ENCODE measurements around the gene OR1D5. TPM values are rescaled to one million over a fixed set of nuclear protein-coding genes. Genes with fewer than 3 reads are reported as not detected.

The OR1D5 gene
- total and polyA plus RNA-seq, 4 donors, result not detected

DNA sequence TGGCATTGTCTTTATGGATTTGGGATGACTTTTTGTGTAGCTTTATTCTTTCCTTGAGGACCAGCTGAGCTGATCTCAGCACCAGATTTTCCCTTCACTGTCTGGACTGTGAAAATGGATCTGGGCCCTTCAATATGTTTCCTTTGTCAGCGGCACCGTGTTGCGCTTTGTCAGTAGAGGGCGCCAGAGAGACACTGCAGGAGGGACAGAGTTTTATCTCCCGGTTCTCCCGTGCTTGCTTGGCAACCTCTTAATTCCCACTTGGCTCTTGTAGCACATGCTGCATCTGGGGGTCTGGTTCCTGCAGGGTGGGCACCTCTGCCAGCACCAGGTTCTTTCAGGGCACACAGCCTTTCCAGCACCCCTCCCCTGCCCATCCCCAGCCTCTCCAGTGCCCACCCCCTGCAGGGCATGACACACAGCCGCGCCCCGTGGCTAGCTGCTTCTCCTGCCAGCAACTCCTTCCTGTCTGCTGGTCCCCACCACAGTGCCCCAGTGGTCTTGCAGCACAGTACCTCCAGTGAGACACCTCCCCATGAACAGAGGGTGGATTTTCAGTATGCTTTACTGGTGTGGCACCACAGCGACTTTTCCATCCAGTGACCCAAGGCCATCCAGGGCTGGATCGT is 19.6 kb downstream of the OR1D5 start:
- H3K9ac ChIP-seq (ENCODE audit: low read depth in 1 of 2, low read length in 2 of 2), result no peak overlapping the region

DNA sequence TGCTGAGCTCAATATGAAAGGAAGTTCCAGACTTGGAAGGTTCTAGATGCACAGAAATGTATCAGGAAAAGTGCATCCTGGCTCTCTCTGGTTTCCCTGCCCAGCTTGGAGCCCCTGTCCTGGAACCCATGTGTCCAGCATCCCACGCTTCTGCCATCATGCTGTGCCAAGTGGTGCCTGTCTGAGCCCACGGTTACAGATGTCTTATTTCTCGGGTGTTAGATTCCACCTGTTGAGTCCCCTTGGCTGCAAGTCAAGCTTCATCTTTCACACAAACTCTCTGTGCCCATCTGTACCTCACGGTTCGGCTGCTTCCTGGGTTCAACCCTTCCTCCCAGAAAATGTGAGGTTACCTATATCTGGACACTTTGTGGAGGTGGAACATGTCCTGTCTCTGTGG is 22.5 kb downstream of the OR1D5 start:
- Histone ChIP-seq H3K9ac (ENCODE audit: low read depth in 1 of 2, low read length in 2 of 2) (no peak overlapping the region), H3K27me3 (ENCODE audit: control insufficient read depth in 4 of 4, insufficient read depth in 4 of 4, low read length in 3 of 4) (peaks cover 0 to 6% (median 0%) of the 10 kb centered on the region in 4 donors), H3K9me3 (ENCODE audit: control insufficient read depth in 4 of 4, low read length in 3 of 4) (peaks cover 0 to 9% (median 5%) of the 10 kb centered on the region in 4 donors), H3K27ac (ENCODE audit: low read depth in 1 of 2, low read length in 2 of 2) (no peak overlapping the region), H3K4me3 (ENCODE audit: low read depth in 1 of 3, low read length in 3 of 3) (no peak overlapping the region), H3K36me3 (ENCODE audit: control insufficient read depth in 4 of 4, insufficient read depth in 3 of 4, low read depth in 1 of 4, low read length in 3 of 4) (no peaks in the 10 kb centered on the region), H3K4me1 (ENCODE audit: control insufficient read depth in 4 of 4, insufficient read depth in 4 of 4, low read length in 3 of 4) (no peaks in the 10 kb centered on the region)
- 87% methylated on average over 5 of the region's 5 CpGs for WGBS
- TF ChIP-seq RAD21 (IDR thresholded peaks at IDR 0.05) (no peak), HNF4G (IDR thresholded peaks at IDR 0.05) (no peak), YY1 (IDR thresholded peaks at IDR 0.05) (no peak), FOXA2 (IDR thresholded peaks at IDR 0.05) (no peak), TAF1 (conservative IDR thresholded peaks at IDR 0.05) (no peak), EGR1 (IDR thresholded peaks at IDR 0.05; ENCODE audit: low read depth in 2 of 2) (no peak), SP1 (IDR thresholded peaks at IDR 0.05) (no peak), RXRA (IDR thresholded peaks at IDR 0.05) (no peak), JUND (IDR thresholded peaks at IDR 0.05) (no peak), GABPA (IDR thresholded peaks at IDR 0.05 in 1 of 2, conservative IDR thresholded peaks at IDR 0.05 in 1 of 2) (no peak), NR2F2 (IDR thresholded peaks at IDR 0.05) (no peak), HNF4A (conservative IDR thresholded peaks at IDR 0.05) (no peak)
- TF ChIP-seq, protein P1, sequence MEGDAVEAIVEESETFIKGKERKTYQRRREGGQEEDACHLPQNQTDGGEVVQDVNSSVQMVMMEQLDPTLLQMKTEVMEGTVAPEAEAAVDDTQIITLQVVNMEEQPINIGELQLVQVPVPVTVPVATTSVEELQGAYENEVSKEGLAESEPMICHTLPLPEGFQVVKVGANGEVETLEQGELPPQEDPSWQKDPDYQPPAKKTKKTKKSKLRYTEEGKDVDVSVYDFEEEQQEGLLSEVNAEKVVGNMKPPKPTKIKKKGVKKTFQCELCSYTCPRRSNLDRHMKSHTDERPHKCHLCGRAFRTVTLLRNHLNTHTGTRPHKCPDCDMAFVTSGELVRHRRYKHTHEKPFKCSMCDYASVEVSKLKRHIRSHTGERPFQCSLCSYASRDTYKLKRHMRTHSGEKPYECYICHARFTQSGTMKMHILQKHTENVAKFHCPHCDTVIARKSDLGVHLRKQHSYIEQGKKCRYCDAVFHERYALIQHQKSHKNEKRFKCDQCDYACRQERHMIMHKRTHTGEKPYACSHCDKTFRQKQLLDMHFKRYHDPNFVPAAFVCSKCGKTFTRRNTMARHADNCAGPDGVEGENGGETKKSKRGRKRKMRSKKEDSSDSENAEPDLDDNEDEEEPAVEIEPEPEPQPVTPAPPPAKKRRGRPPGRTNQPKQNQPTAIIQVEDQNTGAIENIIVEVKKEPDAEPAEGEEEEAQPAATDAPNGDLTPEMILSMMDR (IDR thresholded peaks at IDR 0.05; ENCODE audit: low read depth, low read length, missing input control), result no peak
- TF ChIP-seq, protein P2, sequence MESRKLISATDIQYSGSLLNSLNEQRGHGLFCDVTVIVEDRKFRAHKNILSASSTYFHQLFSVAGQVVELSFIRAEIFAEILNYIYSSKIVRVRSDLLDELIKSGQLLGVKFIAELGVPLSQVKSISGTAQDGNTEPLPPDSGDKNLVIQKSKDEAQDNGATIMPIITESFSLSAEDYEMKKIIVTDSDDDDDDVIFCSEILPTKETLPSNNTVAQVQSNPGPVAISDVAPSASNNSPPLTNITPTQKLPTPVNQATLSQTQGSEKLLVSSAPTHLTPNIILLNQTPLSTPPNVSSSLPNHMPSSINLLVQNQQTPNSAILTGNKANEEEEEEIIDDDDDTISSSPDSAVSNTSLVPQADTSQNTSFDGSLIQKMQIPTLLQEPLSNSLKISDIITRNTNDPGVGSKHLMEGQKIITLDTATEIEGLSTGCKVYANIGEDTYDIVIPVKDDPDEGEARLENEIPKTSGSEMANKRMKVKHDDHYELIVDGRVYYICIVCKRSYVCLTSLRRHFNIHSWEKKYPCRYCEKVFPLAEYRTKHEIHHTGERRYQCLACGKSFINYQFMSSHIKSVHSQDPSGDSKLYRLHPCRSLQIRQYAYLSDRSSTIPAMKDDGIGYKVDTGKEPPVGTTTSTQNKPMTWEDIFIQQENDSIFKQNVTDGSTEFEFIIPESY (IDR thresholded peaks at IDR 0.05), result no peak
- TF ChIP-seq, protein P3, sequence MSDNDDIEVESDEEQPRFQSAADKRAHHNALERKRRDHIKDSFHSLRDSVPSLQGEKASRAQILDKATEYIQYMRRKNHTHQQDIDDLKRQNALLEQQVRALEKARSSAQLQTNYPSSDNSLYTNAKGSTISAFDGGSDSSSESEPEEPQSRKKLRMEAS (IDR thresholded peaks at IDR 0.05), result no peak
- no peak for DNase-seq (ENCODE audit: low spot score)

More for the DNA sequence above, 19.6 kb downstream of the OR1D5 start:
- H3K4me1 ChIP-seq (ENCODE audit: control insufficient read depth in 4 of 4, insufficient read depth in 4 of 4, low read length in 3 of 4), result peaks cover 0 to 6% (median 2%) of the 10 kb centered on the region in 4 donors
- H3K27ac ChIP-seq (ENCODE audit: low read depth in 1 of 2, low read length in 2 of 2), result no peak overlapping the region
- no peak overlapping the region for H3K4me3 ChIP-seq (ENCODE audit: low read depth in 1 of 3, low read length in 3 of 3)
- peaks cover 0 to 9% (median 5%) of the 10 kb centered on the region in 4 donors for H3K9me3 ChIP-seq (ENCODE audit: control insufficient read depth in 4 of 4, low read length in 3 of 4)
- TF ChIP-seq, protein P4, sequence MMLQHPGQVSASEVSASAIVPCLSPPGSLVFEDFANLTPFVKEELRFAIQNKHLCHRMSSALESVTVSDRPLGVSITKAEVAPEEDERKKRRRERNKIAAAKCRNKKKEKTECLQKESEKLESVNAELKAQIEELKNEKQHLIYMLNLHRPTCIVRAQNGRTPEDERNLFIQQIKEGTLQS (IDR thresholded peaks at IDR 0.05), result no peak
- TF ChIP-seq, protein P3 (IDR thresholded peaks at IDR 0.05), result no peak
- TF ChIP-seq RXRA (IDR thresholded peaks at IDR 0.05), result no peak
- no peak for TF ChIP-seq YY1 (IDR thresholded peaks at IDR 0.05)
- TF ChIP-seq FOXA2 (IDR thresholded peaks at IDR 0.05), result no peak
- TF ChIP-seq HNF4G (IDR thresholded peaks at IDR 0.05), result no peak
- no peak for TF ChIP-seq HNF4A (conservative IDR thresholded peaks at IDR 0.05)
- TF ChIP-seq NR2F2 (IDR thresholded peaks at IDR 0.05), result no peak
- TF ChIP-seq JUND (IDR thresholded peaks at IDR 0.05), result no peak
- TF ChIP-seq, protein P5, sequence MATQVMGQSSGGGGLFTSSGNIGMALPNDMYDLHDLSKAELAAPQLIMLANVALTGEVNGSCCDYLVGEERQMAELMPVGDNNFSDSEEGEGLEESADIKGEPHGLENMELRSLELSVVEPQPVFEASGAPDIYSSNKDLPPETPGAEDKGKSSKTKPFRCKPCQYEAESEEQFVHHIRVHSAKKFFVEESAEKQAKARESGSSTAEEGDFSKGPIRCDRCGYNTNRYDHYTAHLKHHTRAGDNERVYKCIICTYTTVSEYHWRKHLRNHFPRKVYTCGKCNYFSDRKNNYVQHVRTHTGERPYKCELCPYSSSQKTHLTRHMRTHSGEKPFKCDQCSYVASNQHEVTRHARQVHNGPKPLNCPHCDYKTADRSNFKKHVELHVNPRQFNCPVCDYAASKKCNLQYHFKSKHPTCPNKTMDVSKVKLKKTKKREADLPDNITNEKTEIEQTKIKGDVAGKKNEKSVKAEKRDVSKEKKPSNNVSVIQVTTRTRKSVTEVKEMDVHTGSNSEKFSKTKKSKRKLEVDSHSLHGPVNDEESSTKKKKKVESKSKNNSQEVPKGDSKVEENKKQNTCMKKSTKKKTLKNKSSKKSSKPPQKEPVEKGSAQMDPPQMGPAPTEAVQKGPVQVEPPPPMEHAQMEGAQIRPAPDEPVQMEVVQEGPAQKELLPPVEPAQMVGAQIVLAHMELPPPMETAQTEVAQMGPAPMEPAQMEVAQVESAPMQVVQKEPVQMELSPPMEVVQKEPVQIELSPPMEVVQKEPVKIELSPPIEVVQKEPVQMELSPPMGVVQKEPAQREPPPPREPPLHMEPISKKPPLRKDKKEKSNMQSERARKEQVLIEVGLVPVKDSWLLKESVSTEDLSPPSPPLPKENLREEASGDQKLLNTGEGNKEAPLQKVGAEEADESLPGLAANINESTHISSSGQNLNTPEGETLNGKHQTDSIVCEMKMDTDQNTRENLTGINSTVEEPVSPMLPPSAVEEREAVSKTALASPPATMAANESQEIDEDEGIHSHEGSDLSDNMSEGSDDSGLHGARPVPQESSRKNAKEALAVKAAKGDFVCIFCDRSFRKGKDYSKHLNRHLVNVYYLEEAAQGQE (IDR thresholded peaks at IDR 0.05), result no peak
- TF ChIP-seq TAF1 (conservative IDR thresholded peaks at IDR 0.05), result no peak
- TF ChIP-seq SP1 (IDR thresholded peaks at IDR 0.05), result no peak
- TF ChIP-seq, protein P2 (IDR thresholded peaks at IDR 0.05), result no peak
- no peaks in the 10 kb centered on the region for H3K36me3 ChIP-seq (ENCODE audit: control insufficient read depth in 4 of 4, insufficient read depth in 3 of 4, low read depth in 1 of 4, low read length in 3 of 4)
- WGBS, result 63% methylated on average over 11 of the region's 11 CpGs
- no peak for DNase-seq (ENCODE audit: low spot score)
- H3K27me3 ChIP-seq (ENCODE audit: control insufficient read depth in 4 of 4, insufficient read depth in 4 of 4, low read length in 3 of 4), result peaks cover 0 to 2% (median 0%) of the 10 kb centered on the region in 4 donors

All from liver (tissue), 9 donors.